ENCODE measurements around the gene CCSER1.

The CCSER1 gene

GRCh38 chr4:90127706-90128345 lies 632 bp downstream of the CCSER1 start:
- Histone ChIP-seq H3K4me3 (ENCODE audit: low read length in 2 of 2) (peak overlapping the region; percentile 68 to 78), H3K9me3 (ENCODE audit: control insufficient read depth in 2 of 2, low read length in 2 of 2) (no peaks in the 10 kb centered on the region), H3K36me3 (ENCODE audit: control insufficient read depth in 2 of 2, insufficient read depth in 2 of 2, low read length in 2 of 2) (no peaks in the 10 kb centered on the region), H3K9ac (ENCODE audit: low read length in 2 of 2) (peak overlapping the region; percentile 14 to 50), H3K27me3 (ENCODE audit: control insufficient read depth in 1 of 2, insufficient read depth in 2 of 2, low read length in 2 of 2) (no peaks in the 10 kb centered on the region), H3K27ac (ENCODE audit: low read length) (peak overlapping the region; percentile 26), H3K4me1 (ENCODE audit: control insufficient read depth, insufficient read depth, low read length) (no peaks in the 10 kb centered on the region)

- Histone ChIP-seq H3K9me3 (ENCODE audit: control insufficient read depth in 2 of 2, low read length in 2 of 2) (no peaks in the 10 kb centered on the region), H3K9ac (ENCODE audit: low read length in 2 of 2) (peak overlapping the region in 1 of 2 donors; percentile 50), H3K4me3 (ENCODE audit: low read length in 2 of 2) (peak overlapping the region; percentile 68 to 78), H3K36me3 (ENCODE audit: control insufficient read depth in 2 of 2, insufficient read depth in 2 of 2, low read length in 2 of 2) (no peaks in the 10 kb centered on the region), H3K27ac (ENCODE audit: low read length) (no peak overlapping the region), H3K27me3 (ENCODE audit: control insufficient read depth in 1 of 2, insufficient read depth in 2 of 2, low read length in 2 of 2) (no peaks in the 10 kb centered on the region), H3K4me1 (ENCODE audit: control insufficient read depth, insufficient read depth, low read length) (no peaks in the 10 kb centered on the region)
These were observed 1.8 kb downstream of the CCSER1 start for GRCh38 chr4:90128961-90129495.

GRCh38 chr4:90130076-90130475 lies 2.9 kb downstream of the CCSER1 start:
- Histone ChIP-seq H3K27me3 (ENCODE audit: control insufficient read depth in 1 of 2, insufficient read depth in 2 of 2, low read length in 2 of 2) (no peaks in the 10 kb centered on the region), H3K4me1 (ENCODE audit: control insufficient read depth, insufficient read depth, low read length) (no peaks in the 10 kb centered on the region), H3K9me3 (ENCODE audit: control insufficient read depth in 2 of 2, low read length in 2 of 2) (no peaks in the 10 kb centered on the region), H3K9ac (ENCODE audit: low read length in 2 of 2) (no peak overlapping the region), H3K27ac (ENCODE audit: low read length) (no peak overlapping the region), H3K4me3 (ENCODE audit: low read length in 2 of 2) (no peak overlapping the region), H3K36me3 (ENCODE audit: control insufficient read depth in 2 of 2, insufficient read depth in 2 of 2, low read length in 2 of 2) (no peaks in the 10 kb centered on the region)

GRCh38 chr4:90137555-90137954 lies 10.4 kb downstream of the CCSER1 start:
- no peak overlapping the region for H3K4me3 ChIP-seq (ENCODE audit: low read length in 2 of 2)
- no peaks in the 10 kb centered on the region for H3K27me3 ChIP-seq (ENCODE audit: control insufficient read depth in 1 of 2, insufficient read depth in 2 of 2, low read length in 2 of 2)
- no peak overlapping the region for H3K9ac ChIP-seq (ENCODE audit: low read length in 2 of 2)
- H3K36me3 ChIP-seq (ENCODE audit: control insufficient read depth in 2 of 2, insufficient read depth in 2 of 2, low read length in 2 of 2): no peaks in the 10 kb centered on the region
- no peaks in the 10 kb centered on the region for H3K9me3 ChIP-seq (ENCODE audit: control insufficient read depth in 2 of 2, low read length in 2 of 2)
- no peaks in the 10 kb centered on the region for H3K4me1 ChIP-seq (ENCODE audit: control insufficient read depth, insufficient read depth, low read length)
- H3K27ac ChIP-seq (ENCODE audit: low read length): no peak overlapping the region

GRCh38 chr4:90142081-90142480 lies 14.9 kb downstream of the CCSER1 start:
- Histone ChIP-seq H3K36me3 (ENCODE audit: control insufficient read depth in 2 of 2, insufficient read depth in 2 of 2, low read length in 2 of 2) (no peaks in the 10 kb centered on the region), H3K27ac (ENCODE audit: low read length) (no peak overlapping the region), H3K27me3 (ENCODE audit: control insufficient read depth in 1 of 2, insufficient read depth in 2 of 2, low read length in 2 of 2) (no peaks in the 10 kb centered on the region), H3K4me1 (ENCODE audit: control insufficient read depth, insufficient read depth, low read length) (no peaks in the 10 kb centered on the region), H3K9me3 (ENCODE audit: control insufficient read depth in 2 of 2, low read length in 2 of 2) (no peaks in the 10 kb centered on the region), H3K9ac (ENCODE audit: low read length in 2 of 2) (no peak overlapping the region), H3K4me3 (ENCODE audit: low read length in 2 of 2) (no peak overlapping the region)

GRCh38 chr4:90145319-90145718 lies 18.1 kb downstream of the CCSER1 start:
- H3K9me3 ChIP-seq (ENCODE audit: control insufficient read depth in 2 of 2, low read length in 2 of 2): no peaks in the 10 kb centered on the region

GRCh38 chr4:90146306-90146705 lies 19.1 kb downstream of the CCSER1 start:
- Histone ChIP-seq H3K36me3 (ENCODE audit: control insufficient read depth in 2 of 2, insufficient read depth in 2 of 2, low read length in 2 of 2) (no peaks in the 10 kb centered on the region), H3K9me3 (ENCODE audit: control insufficient read depth in 2 of 2, low read length in 2 of 2) (no peaks in the 10 kb centered on the region), H3K27ac (ENCODE audit: low read length) (no peak overlapping the region), H3K4me1 (ENCODE audit: control insufficient read depth, insufficient read depth, low read length) (no peaks in the 10 kb centered on the region), H3K9ac (ENCODE audit: low read length in 2 of 2) (no peak overlapping the region), H3K27me3 (ENCODE audit: control insufficient read depth in 1 of 2, insufficient read depth in 2 of 2, low read length in 2 of 2) (no peaks in the 10 kb centered on the region), H3K4me3 (ENCODE audit: low read length in 2 of 2) (no peak overlapping the region)

More at GRCh38 chr4:90145319-90145718, 18.1 kb downstream of the CCSER1 start:
- no peaks in the 10 kb centered on the region for H3K27me3 ChIP-seq (ENCODE audit: control insufficient read depth in 1 of 2, insufficient read depth in 2 of 2, low read length in 2 of 2)
- H3K27ac ChIP-seq (ENCODE audit: low read length): no peak overlapping the region
- H3K4me1 ChIP-seq (ENCODE audit: control insufficient read depth, insufficient read depth, low read length): no peaks in the 10 kb centered on the region
- H3K36me3 ChIP-seq (ENCODE audit: control insufficient read depth in 2 of 2, insufficient read depth in 2 of 2, low read length in 2 of 2): no peaks in the 10 kb centered on the region
- no peak overlapping the region for H3K9ac ChIP-seq (ENCODE audit: low read length in 2 of 2)
- H3K4me3 ChIP-seq (ENCODE audit: low read length in 2 of 2): no peak overlapping the region

- Histone ChIP-seq H3K9me3 (ENCODE audit: control insufficient read depth in 2 of 2, low read length in 2 of 2) (no peaks in the 10 kb centered on the region), H3K27ac (ENCODE audit: low read length) (no peak overlapping the region), H3K36me3 (ENCODE audit: control insufficient read depth in 2 of 2, insufficient read depth in 2 of 2, low read length in 2 of 2) (no peaks in the 10 kb centered on the region), H3K4me3 (ENCODE audit: low read length in 2 of 2) (no peak overlapping the region), H3K9ac (ENCODE audit: low read length in 2 of 2) (no peak overlapping the region), H3K27me3 (ENCODE audit: control insufficient read depth in 1 of 2, insufficient read depth in 2 of 2, low read length in 2 of 2) (no peaks in the 10 kb centered on the region), H3K4me1 (ENCODE audit: control insufficient read depth, insufficient read depth, low read length) (no peaks in the 10 kb centered on the region)
These were observed 21.5 kb downstream of the CCSER1 start for GRCh38 chr4:90148574-90149148.

GRCh38 chr4:90152024-90152423 lies 24.8 kb downstream of the CCSER1 start:
- Histone ChIP-seq H3K27ac (ENCODE audit: low read length) (no peak overlapping the region), H3K9ac (ENCODE audit: low read length in 2 of 2) (no peak overlapping the region), H3K4me3 (ENCODE audit: low read length in 2 of 2) (no peak overlapping the region), H3K36me3 (ENCODE audit: control insufficient read depth in 2 of 2, insufficient read depth in 2 of 2, low read length in 2 of 2) (no peaks in the 10 kb centered on the region), H3K4me1 (ENCODE audit: control insufficient read depth, insufficient read depth, low read length) (no peaks in the 10 kb centered on the region), H3K9me3 (ENCODE audit: control insufficient read depth in 2 of 2, low read length in 2 of 2) (no peaks in the 10 kb centered on the region), H3K27me3 (ENCODE audit: control insufficient read depth in 1 of 2, insufficient read depth in 2 of 2, low read length in 2 of 2) (no peaks in the 10 kb centered on the region)

- Histone ChIP-seq H3K9me3 (ENCODE audit: control insufficient read depth in 2 of 2, low read length in 2 of 2) (no peaks in the 10 kb centered on the region), H3K4me3 (ENCODE audit: low read length in 2 of 2) (no peak overlapping the region), H3K27ac (ENCODE audit: low read length) (no peak overlapping the region), H3K4me1 (ENCODE audit: control insufficient read depth, insufficient read depth, low read length) (no peaks in the 10 kb centered on the region), H3K36me3 (ENCODE audit: control insufficient read depth in 2 of 2, insufficient read depth in 2 of 2, low read length in 2 of 2) (no peaks in the 10 kb centered on the region), H3K9ac (ENCODE audit: low read length in 2 of 2) (no peak overlapping the region), H3K27me3 (ENCODE audit: control insufficient read depth in 1 of 2, insufficient read depth in 2 of 2, low read length in 2 of 2) (no peaks in the 10 kb centered on the region)
These were observed 32.0 kb downstream of the CCSER1 start for GRCh38 chr4:90159193-90159592.

- H3K27me3 ChIP-seq (ENCODE audit: control insufficient read depth in 1 of 2, insufficient read depth in 2 of 2, low read length in 2 of 2): no peaks in the 10 kb centered on the region
- H3K4me3 ChIP-seq (ENCODE audit: low read length in 2 of 2): no peak overlapping the region
- H3K9me3 ChIP-seq (ENCODE audit: control insufficient read depth in 2 of 2, low read length in 2 of 2): no peaks in the 10 kb centered on the region
- H3K36me3 ChIP-seq (ENCODE audit: control insufficient read depth in 2 of 2, insufficient read depth in 2 of 2, low read length in 2 of 2): no peaks in the 10 kb centered on the region
- no peak overlapping the region for H3K27ac ChIP-seq (ENCODE audit: low read length)
- no peaks in the 10 kb centered on the region for H3K4me1 ChIP-seq (ENCODE audit: control insufficient read depth, insufficient read depth, low read length)
- H3K9ac ChIP-seq (ENCODE audit: low read length in 2 of 2): no peak overlapping the region
These were observed 32.9 kb downstream of the CCSER1 start for GRCh38 chr4:90160044-90160443.

All from stomach smooth muscle (tissue), 2 donors.